ENCODE measurements around the gene FBXL5.

Gene FBXL5

GRCh38 chr4:15655223-15656037 lies at the start of gene FBXL5:
FBXL5 (minus strand) TSS chr4:15655357; CDS start chr4:15655287, 70 bp downstream.
- peak; percentile 64 to 71 for DNase-seq (ENCODE audit: low read depth in 2 of 2)

GRCh38 chr4:15704129-15704528 lies 49.0 kb upstream of the FBXL5 start:
- DNase-seq (ENCODE audit: low read depth in 2 of 2): no peak

GRCh38 chr4:15703439-15703838 lies 48.3 kb upstream of the FBXL5 start:
- DNase-seq (ENCODE audit: low read depth in 2 of 2): no peak

- peak; percentile 13 to 39 for DNase-seq (ENCODE audit: low read depth in 2 of 2)
Measured at GRCh38 chr4:15702941-15703403, 47.8 kb upstream of the FBXL5 start, which contains the start of gene BST1. BST1 (plus strand) TSS chr4:15703065; CDS start chr4:15703145, 80 bp downstream.

GRCh38 chr4:15696866-15697265 lies 41.7 kb upstream of the FBXL5 start:
- no peak for DNase-seq (ENCODE audit: low read depth in 2 of 2)

- DNase-seq (ENCODE audit: low read depth in 2 of 2): no peak
Measured at GRCh38 chr4:15695729-15696128, 40.6 kb upstream of the FBXL5 start.

GRCh38 chr4:15695240-15695699 lies 40.1 kb upstream of the FBXL5 start:
- DNase-seq (ENCODE audit: low read depth in 2 of 2): no peak

GRCh38 chr4:15694431-15694830 lies 39.3 kb upstream of the FBXL5 start:
- no peak for DNase-seq (ENCODE audit: low read depth in 2 of 2)

- no peak for DNase-seq (ENCODE audit: low read depth in 2 of 2)
Measured at GRCh38 chr4:15692602-15693001, 37.4 kb upstream of the FBXL5 start.

- no peak for DNase-seq (ENCODE audit: low read depth in 2 of 2)
Measured at GRCh38 chr4:15691346-15692135, 36.4 kb upstream of the FBXL5 start.

GRCh38 chr4:15690020-15690809 lies 35.1 kb upstream of the FBXL5 start:
- DNase-seq (ENCODE audit: low read depth in 2 of 2): no peak

GRCh38 chr4:15689540-15689939 lies 34.4 kb upstream of the FBXL5 start:
- DNase-seq (ENCODE audit: low read depth in 2 of 2): no peak

- no peak for DNase-seq (ENCODE audit: low read depth in 2 of 2)
Measured at GRCh38 chr4:15688051-15688450, 32.9 kb upstream of the FBXL5 start.

- no peak for DNase-seq (ENCODE audit: low read depth in 2 of 2)
Measured at GRCh38 chr4:15684498-15684897, 29.3 kb upstream of the FBXL5 start.

- no peak for DNase-seq (ENCODE audit: low read depth in 2 of 2)
Measured at GRCh38 chr4:15683143-15683495, 28.0 kb upstream of the FBXL5 start.

GRCh38 chr4:15682242-15683142 lies 27.3 kb upstream of the FBXL5 start:
- DNase-seq (ENCODE audit: low read depth in 2 of 2): no peak

GRCh38 chr4:15681372-15682241 lies 26.4 kb upstream of the FBXL5 start, which contains the start of gene FAM200B:
FAM200B (plus strand) TSS chr4:15681827; CDS start chr4:15686978, 5,151 bp downstream.
- peak; percentile 99 to 100 for DNase-seq (ENCODE audit: low read depth in 2 of 2)

GRCh38 chr4:15681067-15681371 lies 25.9 kb upstream of the FBXL5 start:
- DNase-seq (ENCODE audit: low read depth in 2 of 2): no peak

- no peak for DNase-seq (ENCODE audit: low read depth in 2 of 2)
Measured at GRCh38 chr4:15677507-15677988, 22.4 kb upstream of the FBXL5 start.

GRCh38 chr4:15676899-15677298 lies 21.7 kb upstream of the FBXL5 start:
- no peak for DNase-seq (ENCODE audit: low read depth in 2 of 2)
